HG02623 (cell line): ENCODE results near the gene SESTD1.
"Not testable (repeated sequence)": the region's sequence is repeated elsewhere in the genome, so short reads cannot be mapped to it uniquely, and the experiment has no call there.

Source experiments
- ATAC-seq: cut with Tn5 transposase; IDR thresholded peaks from one replicate; pipeline ENCODE4 v1.9.1; 2021; ENCODE audit warnings: moderate library complexity; ENCODE audit not compliant: unreplicated experiment

The SESTD1 gene

DNA sequence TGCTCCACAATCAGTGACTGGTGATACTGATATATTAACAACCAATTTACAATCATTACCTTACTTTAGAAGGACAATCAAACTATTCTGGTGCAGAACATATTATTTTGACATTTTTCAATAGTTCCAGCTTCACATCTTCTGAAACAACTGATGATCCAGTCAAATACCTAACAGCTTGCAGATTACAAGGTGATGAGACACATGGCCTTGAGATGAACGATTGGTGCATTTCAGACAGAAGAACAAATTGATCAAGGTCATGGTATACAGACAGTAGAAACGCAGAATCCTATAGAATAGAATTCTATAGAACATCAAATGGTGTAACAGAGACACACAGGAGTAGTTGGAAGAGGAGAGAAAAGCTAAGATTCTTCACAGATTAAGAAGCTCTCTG, 24.8 kb downstream of the SESTD1 start:
- no peak for ATAC-seq

GRCh38 chr2:179239195-179239594, 25.4 kb downstream of the SESTD1 start:
- ATAC-seq = peak; percentile 78

- ATAC-seq = no peak
These were observed 26.6 kb downstream of the SESTD1 start for GRCh38 chr2:179238027-179238426.

GRCh38 chr2:179237209-179237946, 27.3 kb downstream of the SESTD1 start:
- ATAC-seq = no peak

GRCh38 chr2:179235463-179236108, 29.0 kb downstream of the SESTD1 start:
- no peak for ATAC-seq

- no peak for ATAC-seq
These were observed 29.9 kb downstream of the SESTD1 start for GRCh38 chr2:179234658-179235240.

- ATAC-seq = no peak
These were observed 30.8 kb downstream of the SESTD1 start for GRCh38 chr2:179233626-179234430.

GRCh38 chr2:179233083-179233490, 31.5 kb downstream of the SESTD1 start:
- no peak for ATAC-seq

DNA sequence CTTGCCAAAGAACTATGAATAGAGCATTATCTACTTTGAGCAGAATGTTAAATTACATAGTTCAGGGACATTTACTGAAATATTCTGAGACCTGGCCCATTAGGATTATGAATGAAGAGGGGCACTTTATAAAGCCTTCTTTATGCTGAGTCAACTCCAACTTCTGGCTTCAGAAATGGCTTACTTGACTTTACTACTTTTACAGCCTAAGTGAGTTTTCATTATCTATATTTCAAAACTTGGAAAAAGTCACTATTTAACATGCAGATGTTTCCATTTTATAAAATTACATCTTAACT, 37.7 kb downstream of the SESTD1 start:
- no peak for ATAC-seq

DNA sequence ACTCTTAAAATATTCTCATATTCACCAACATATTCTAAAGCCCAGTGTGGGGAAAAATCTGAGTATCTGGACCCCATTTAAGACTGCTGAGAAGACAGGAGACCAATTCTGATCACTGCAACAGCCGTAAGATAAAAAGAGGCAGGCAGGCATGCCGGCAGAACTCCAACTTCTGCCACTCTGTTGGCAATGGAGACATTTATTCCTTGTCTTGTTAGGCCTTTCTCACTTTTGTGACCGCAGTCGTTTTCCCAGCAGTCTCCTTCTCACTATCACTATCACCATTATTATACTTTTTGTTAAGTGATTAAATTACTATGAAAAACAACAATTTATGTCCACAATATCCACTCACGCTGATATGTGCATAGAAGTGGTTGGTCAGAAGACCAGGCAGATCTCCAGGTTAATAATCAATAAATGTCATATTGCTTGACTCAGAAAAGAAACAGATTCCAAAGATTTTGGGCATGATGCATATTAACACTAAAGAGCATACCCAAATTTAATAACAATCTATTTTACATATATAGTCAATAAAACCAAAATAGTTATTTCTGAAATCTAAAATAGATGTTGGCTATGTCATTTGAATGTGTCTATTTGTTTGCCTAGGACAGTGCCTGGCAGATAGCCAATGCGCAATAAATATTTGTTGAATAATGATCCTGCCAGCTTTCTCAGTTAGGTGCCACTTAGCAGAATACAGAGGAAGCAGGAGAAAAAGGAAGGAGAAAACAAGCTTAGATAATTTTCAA, 38.2 kb downstream of the SESTD1 start:
- no peak for ATAC-seq

DNA sequence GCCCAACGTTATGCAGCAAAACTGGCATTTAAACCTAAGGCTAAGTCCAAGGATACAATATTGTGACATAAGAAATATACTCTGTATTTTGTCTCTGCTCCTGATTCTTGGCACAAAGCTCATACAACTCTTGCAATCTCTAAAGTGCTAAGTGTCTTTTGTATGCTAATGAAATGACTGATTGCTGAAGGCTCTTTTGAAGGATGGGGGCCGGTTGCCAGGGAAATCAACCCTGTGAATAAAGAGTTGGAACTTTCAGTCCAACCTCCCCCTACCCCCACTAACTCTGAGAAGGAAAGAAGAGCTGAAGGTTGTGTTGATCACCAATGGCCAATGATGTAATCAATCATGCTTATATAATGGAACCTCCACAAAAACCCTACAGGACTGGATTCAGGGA, 40.3 kb downstream of the SESTD1 start:
- ATAC-seq = no peak

DNA sequence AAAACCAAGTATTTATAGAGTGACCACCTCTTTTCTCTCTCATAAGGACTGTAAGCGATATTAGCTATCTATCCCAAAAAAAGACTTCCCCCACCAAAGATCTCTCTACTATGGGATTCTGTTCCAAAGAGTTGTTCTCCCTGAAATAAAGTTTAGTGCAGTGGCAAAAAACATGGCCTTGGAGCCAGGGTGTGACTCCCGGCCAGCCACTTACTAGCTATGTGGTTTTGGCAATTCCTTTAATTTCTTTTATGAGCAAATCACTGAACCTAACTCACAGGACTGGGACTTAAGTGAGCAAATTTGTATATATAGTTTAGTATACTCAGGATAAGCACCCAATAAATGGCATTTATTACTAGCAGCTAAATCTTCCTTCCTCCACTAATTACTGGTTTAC, 42.6 kb downstream of the SESTD1 start:
- ATAC-seq = no peak

DNA sequence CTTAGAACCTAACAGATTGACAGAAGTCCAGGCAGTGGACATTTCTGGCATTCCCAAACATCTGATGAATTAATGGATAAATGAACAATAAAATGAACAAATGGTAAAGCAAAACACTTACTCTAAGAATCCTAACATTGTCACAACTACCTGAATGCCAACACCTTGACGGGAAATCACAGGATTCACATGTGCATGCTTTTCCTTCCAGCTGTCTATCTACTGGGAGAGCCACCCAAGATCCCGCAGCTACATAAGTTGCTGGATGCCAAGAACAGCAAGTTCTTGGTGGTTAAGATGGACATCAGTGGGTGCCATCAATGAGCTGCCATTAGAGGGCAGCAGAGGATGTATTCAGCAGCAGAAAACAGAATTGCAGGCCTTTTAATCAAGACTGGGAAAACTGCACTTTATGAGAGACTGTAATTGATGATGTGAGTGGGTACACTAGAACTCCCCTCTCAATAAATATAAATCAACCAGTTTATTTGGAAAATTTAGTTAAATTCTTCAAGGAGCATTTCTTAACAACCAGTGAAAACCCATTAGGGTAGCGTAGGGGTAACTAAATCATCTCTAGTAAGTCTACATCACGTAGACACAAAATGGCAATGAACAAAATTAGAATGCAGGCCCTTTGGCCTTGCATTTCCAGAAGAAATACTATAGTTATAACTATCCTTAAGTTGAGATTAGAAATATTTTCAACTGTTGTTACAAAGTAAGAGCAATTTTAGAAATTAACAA, 45.6 kb downstream of the SESTD1 start:
- peak; percentile 87 for ATAC-seq

GRCh38 chr2:179214671-179215070, 50.0 kb downstream of the SESTD1 start:
- ATAC-seq = not testable (repeated sequence)

GRCh38 chr2:179211355-179211754, 53.3 kb downstream of the SESTD1 start:
- no peak for ATAC-seq

DNA sequence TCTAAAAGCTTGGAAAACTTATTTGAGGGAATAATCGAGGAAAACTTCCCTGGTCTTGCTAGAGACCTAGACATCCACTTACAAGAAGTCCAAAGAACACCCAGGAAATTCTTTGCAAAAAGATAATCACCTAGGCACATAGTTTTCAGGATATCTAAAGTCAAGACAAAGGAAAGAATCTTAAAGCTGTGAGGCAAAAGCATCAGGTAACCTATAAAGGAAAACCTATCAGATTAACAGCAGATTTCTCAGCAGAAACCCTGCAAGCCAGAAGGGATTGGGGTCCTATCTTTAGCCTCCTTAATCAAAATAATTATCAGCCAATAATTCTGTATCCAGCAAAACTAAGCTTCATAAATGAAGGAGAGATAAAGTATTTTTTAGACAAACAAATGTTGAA, 56.4 kb downstream of the SESTD1 start:
- not testable (repeated sequence) for ATAC-seq

- ATAC-seq = no peak
These were observed 57.6 kb downstream of the SESTD1 start for GRCh38 chr2:179207047-179207446.

DNA sequence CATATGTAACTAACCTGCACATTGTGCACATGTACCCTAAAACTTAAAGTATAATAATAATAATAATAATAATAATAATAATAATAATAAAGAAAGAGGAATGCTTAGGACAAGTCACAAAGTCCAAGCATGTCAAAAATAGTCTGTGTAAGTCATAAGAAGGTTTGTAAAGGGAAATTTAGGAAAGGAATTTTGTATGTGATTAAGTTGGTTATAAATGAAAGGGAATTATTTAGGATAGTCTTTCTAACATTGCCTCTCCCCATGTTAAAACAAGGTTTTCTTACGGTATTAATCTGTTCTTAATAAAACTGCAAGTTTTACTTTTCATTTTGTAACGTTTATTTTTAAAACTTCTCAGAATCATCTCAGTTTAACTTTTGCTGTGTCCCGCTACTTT, 62.8 kb downstream of the SESTD1 start:
- no peak for ATAC-seq

DNA sequence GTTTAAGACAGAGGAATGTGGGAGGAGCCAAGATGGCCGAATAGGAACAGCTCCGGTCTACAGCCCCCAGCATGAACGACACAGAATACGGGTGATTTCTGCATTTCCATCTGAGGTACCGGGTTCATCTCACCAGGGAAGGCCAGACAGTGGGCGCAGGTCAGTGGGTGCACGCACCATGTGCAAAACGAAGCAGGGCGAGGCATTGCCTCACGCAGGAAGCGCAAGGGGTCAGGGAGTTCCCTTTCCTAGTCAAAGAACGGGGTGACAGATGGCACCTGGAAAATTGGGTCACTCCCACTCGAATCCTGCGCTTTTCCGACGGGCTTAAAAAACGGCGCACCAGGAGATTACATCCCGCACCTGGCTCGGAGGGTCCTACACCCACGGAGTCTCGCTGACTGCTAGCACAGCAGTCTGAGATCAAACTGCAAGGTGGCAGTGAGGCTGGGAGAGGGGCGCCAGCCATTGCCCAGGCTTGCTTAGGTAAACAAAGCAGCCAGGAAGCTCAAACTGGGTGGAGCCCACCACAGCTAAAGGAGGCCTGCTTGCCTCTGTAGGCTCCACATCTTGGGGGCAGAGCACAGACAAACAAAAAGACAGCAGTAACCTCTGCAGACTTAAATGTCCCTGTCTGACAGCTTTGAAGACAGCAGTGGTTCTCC, 68.6 kb downstream of the SESTD1 start:
- ATAC-seq = not testable (repeated sequence)

DNA sequence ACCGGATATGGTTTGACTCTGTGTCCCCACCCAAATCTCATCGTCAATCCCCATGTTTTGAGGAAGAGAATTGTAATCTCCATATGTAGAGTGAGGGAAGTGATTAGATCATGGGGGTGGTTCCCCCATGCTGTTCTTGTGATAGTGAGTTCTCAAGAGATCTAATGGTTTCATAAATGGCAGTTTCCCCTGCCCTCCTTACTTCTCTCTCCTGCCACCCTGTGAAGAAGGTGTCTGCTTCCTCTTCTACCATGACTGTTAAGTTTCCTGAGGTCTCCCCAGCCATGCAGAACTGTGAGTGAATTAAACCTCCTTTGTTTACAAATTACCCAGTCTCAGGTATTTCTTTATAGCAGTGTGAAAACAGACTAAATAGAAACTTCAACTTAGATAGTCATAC, 69.5 kb downstream of the SESTD1 start:
- no peak for ATAC-seq
